Measurements from ENCODE around the gene DPM3. TPM values are rescaled to one million over a fixed set of nuclear protein-coding genes. Genes with fewer than 3 reads are reported as not detected.

DPM3 gene
- total and polyA plus RNA-seq, 2 of the 13 experiments (the other 11 are each of a cell fraction or from before 2014, with no cell fraction given), result 23.2 to 53.4 TPM

DNA sequence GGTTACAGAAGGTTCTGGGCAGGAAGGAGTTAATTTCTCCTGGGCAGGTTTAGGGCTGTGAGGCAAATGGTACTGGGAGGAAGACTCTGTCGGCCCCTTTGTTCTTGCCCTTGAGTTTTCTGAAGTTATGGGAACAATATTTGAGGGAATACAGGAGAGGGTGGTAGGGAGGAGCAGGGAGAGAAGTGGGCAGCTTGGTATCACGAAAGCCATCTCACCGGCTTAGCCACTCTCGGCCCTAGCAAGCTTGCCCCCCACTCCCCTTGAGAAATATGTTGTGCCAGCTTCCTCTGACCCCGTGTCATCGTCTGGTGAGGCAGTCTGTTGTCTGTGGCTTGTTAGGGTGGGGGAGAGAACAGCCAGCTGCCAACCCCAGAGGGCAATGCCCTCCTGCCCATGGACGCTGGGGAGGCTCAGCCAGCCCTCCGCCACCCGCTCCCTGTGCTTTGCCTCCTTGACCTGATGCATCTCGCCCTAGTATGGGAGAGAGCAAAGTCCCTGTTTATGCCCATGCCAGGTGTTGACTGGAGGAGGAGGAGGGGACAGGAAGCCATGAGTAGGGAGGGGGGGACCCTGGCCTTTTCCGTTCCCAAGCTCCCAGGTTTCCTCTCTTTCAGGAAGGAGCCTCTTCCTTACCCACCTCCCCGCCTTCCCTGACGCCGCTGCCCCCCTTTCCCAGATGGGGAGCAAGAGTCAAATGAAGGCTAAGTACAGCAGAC, 11.4 kb downstream of the DPM3 start (continued):
- TF ChIP-seq, protein P1, sequence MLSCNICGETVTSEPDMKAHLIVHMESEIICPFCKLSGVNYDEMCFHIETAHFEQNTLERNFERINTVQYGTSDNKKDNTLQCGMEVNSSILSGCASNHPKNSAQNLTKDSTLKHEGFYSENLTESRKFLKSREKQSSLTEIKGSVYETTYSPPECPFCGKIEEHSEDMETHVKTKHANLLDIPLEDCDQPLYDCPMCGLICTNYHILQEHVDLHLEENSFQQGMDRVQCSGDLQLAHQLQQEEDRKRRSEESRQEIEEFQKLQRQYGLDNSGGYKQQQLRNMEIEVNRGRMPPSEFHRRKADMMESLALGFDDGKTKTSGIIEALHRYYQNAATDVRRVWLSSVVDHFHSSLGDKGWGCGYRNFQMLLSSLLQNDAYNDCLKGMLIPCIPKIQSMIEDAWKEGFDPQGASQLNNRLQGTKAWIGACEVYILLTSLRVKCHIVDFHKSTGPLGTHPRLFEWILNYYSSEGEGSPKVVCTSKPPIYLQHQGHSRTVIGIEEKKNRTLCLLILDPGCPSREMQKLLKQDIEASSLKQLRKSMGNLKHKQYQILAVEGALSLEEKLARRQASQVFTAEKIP (CRISPR knock-in tag; IDR thresholded peaks at IDR 0.05; ENCODE audit: borderline replicate concordance), result no peak
- TF ChIP-seq REL (CRISPR knock-in tag; conservative IDR thresholded peaks at IDR 0.05), result no peak; the same call in 1 of the 2 replicates
- no peak for TF ChIP-seq ZBTB34 (CRISPR knock-in tag; IDR thresholded peaks at IDR 0.05)
- peak; percentile 46; the same call in 1 of the 2 replicates for TF ChIP-seq NFATC3 (CRISPR knock-in tag; IDR thresholded peaks at IDR 0.05)

DNA sequence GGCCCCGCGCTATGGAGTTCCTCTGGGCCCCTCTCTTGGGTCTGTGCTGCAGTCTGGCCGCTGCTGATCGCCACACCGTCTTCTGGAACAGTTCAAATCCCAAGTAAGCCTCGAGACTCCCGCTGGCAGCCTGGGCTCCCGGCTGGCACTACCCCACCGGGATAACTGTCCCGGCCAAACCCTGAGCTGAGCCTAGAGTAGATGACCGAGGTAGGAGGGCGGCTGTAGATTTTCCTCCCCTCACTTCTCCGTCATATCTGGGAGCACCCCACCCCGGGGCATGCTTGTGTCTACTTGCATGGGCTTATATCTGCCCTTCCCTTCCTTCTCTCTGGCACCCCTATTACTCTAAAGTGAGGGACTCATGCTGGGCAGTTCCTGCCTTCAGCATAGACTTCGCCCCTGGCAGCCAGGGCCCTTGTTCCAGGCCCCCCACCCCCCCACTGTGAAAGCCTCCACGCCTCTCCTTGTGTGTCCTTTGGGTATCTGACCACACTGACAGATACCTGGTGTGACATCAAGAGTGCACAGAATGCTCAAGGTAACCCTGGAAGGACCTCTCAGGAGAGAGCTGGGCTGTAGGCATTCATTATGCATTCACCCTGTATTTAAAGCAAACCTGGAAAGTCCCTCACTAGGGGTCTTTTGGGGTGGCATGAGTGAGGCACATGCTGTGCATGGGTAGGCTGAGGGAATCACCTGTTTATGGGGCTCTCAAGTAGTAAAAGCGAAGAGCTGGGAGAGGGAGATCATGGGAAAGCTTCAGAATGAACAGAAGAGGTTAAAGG, 12.2 kb downstream of the DPM3 start:
- CTCF ChIA-PET (ENCODE audit: low intra/inter-chr PET ratio, low total read pairs), result interaction anchor here (1.2 kb wide), 1 partner anchor 40 kb away, joined by 3 read pairs; no protein-coding TSS in a partner anchor
- Histone ChIP-seq H3K27ac (ENCODE audit: extremely low read length, insufficient read depth, low read length) (peak overlapping the region; percentile 100), H3K4me2 (ENCODE audit: low read depth, low read length) (peak overlapping the region; percentile 94), H3K27me3 (ENCODE audit: control insufficient read depth in 1 of 2, insufficient read depth in 2 of 2, low read length in 2 of 2) (no peaks in the 10 kb centered on the region; a peak in 1 of 5 replicates), H4K20me1 (ENCODE audit: insufficient read depth, low read length) (peaks cover 38% of the 10 kb centered on the region), H3K4me3 (replicated peaks in 1 of 3; ENCODE audit: insufficient read depth in 1 of 3, low read depth in 2 of 3, low read length in 3 of 3) (peak overlapping the region; percentile 96 to 99 (median 99)), H3K36me3 (replicated peaks in 1 of 2; ENCODE audit: control insufficient read depth in 1 of 2, insufficient read depth in 2 of 2, low read length in 2 of 2) (peaks cover 7 to 28% of the 10 kb centered on the region in 2 experiments), H2AFZ (ENCODE audit: low read length) (no peak overlapping the region), H3K9me3 (ENCODE audit: low read length) (no peaks in the 10 kb centered on the region), H3K4me1 (ENCODE audit: insufficient read depth, low read length) (peaks cover 54% of the 10 kb centered on the region), H3K9ac (ENCODE audit: insufficient read depth, low read depth, low read length) (peak overlapping the region; percentile 99), H3K79me2 (ENCODE audit: insufficient read depth, low read length) (peaks cover 58% of the 10 kb centered on the region)
- POLR2A ChIA-PET, result interaction anchor here (0.8 to 6.4 kb wide), 14 partner anchors 8 to 155 kb away, joined by 3 to 144 read pairs (median 13); partner anchors contain the start of genes CLK2, DPM3, KRTCAP2 and SLC50A1
- no peak for DNase-seq (ENCODE audit: low spot score)
- no peak for FAIRE-seq
- intact Hi-C loops (cut with micrococcal nuclease; ENCODE audit: unreplicated experiment) (loop anchor here (1.0 to 5.0 kb wide), 5 partner anchors 7 to 954 kb away; partner anchors contain the start of genes MEX3A and SLC50A1), in situ Hi-C loops (cut with HindIII; ENCODE audit: extremely low pct_ligation_motif_present, low pct_unique_long_range_greater_than_20kb) (loop anchor here (5.0 kb wide), 1 partner anchor 36 kb away; no protein-coding TSS in a partner anchor)
- no peak for ATAC-seq
- no TSS peak for BruUV-seq (replicated peaks)
- 0% methylated on average over 14 of the region's 17 CpGs for WGBS (ENCODE audit: low lambda C conversion rate)
- TF ChIP-seq, protein P2, sequence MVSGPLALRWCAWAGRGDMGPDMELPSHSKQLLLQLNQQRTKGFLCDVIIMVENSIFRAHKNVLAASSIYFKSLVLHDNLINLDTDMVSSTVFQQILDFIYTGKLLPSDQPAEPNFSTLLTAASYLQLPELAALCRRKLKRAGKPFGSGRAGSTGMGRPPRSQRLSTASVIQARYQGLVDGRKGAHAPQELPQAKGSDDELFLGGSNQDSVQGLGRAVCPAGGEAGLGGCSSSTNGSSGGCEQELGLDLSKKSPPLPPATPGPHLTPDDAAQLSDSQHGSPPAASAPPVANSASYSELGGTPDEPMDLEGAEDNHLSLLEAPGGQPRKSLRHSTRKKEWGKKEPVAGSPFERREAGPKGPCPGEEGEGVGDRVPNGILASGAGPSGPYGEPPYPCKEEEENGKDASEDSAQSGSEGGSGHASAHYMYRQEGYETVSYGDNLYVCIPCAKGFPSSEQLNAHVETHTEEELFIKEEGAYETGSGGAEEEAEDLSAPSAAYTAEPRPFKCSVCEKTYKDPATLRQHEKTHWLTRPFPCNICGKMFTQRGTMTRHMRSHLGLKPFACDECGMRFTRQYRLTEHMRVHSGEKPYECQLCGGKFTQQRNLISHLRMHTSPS (CRISPR knock-in tag; IDR thresholded peaks at IDR 0.05; ENCODE audit: low read depth), result no peak
- TF ChIP-seq ZNF124 (CRISPR knock-in tag; IDR thresholded peaks at IDR 0.05) (0 out of 2 replicates have a peak, but pooled peaks have one; percentile 25), ZNF3 (CRISPR knock-in tag; IDR thresholded peaks at IDR 0.05) (peak; percentile 52; the same call in 1 of the 2 replicates), SRY (CRISPR knock-in tag; IDR thresholded peaks at IDR 0.05) (peak; percentile 24; the same call in 1 of the 2 replicates), RCOR2 (CRISPR knock-in tag; IDR thresholded peaks at IDR 0.05) (0 out of 2 replicates have a peak, but pooled peaks have one; percentile 3), IKZF1 (IDR thresholded peaks at IDR 0.05) (no peak), JUND (CRISPR knock-in tag; IDR thresholded peaks at IDR 0.05) (no peak)
- TF ChIP-seq, protein P3, sequence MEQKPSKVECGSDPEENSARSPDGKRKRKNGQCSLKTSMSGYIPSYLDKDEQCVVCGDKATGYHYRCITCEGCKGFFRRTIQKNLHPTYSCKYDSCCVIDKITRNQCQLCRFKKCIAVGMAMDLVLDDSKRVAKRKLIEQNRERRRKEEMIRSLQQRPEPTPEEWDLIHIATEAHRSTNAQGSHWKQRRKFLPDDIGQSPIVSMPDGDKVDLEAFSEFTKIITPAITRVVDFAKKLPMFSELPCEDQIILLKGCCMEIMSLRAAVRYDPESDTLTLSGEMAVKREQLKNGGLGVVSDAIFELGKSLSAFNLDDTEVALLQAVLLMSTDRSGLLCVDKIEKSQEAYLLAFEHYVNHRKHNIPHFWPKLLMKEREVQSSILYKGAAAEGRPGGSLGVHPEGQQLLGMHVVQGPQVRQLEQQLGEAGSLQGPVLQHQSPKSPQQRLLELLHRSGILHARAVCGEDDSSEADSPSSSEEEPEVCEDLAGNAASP (CRISPR knock-in tag; IDR thresholded peaks at IDR 0.05; ENCODE audit: borderline replicate concordance), result no peak
